ENCODE measurements around the gene LZTFL1.

Gene LZTFL1

GRCh38 chr3:45819543-45819942, 22.4 kb downstream of the LZTFL1 start:
- Histone ChIP-seq H3K4me3 (ENCODE audit: low read length) (no peak overlapping the region), H3K4me1 (ENCODE audit: control insufficient read depth, low read length) (no peaks in the 10 kb centered on the region)
- TF ChIP-seq EZH2phosphoT487 (IDR thresholded peaks at IDR 0.05; ENCODE audit: borderline replicate concordance, low read length) = no peak
- TF ChIP-seq, protein P1, sequence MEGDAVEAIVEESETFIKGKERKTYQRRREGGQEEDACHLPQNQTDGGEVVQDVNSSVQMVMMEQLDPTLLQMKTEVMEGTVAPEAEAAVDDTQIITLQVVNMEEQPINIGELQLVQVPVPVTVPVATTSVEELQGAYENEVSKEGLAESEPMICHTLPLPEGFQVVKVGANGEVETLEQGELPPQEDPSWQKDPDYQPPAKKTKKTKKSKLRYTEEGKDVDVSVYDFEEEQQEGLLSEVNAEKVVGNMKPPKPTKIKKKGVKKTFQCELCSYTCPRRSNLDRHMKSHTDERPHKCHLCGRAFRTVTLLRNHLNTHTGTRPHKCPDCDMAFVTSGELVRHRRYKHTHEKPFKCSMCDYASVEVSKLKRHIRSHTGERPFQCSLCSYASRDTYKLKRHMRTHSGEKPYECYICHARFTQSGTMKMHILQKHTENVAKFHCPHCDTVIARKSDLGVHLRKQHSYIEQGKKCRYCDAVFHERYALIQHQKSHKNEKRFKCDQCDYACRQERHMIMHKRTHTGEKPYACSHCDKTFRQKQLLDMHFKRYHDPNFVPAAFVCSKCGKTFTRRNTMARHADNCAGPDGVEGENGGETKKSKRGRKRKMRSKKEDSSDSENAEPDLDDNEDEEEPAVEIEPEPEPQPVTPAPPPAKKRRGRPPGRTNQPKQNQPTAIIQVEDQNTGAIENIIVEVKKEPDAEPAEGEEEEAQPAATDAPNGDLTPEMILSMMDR (IDR thresholded peaks at IDR 0.05; ENCODE audit: low read depth, low read length, poor library complexity, severe bottlenecking) = no peak

GRCh38 chr3:45817831-45818522, 23.9 kb downstream of the LZTFL1 start:
- Histone ChIP-seq H3K79me2 (ENCODE audit: control insufficient read depth, low read length) (no peaks in the 10 kb centered on the region), H3K4me1 (ENCODE audit: control insufficient read depth, low read length) (no peaks in the 10 kb centered on the region), H3K36me3 (ENCODE audit: control insufficient read depth, low read length) (no peaks in the 10 kb centered on the region), H3K4me3 (ENCODE audit: low read length) (no peak overlapping the region), H3K9me2 (replicated peaks; ENCODE audit: control insufficient read depth, low read length) (no peaks in the 10 kb centered on the region), H3F3A (ENCODE audit: control insufficient read depth, insufficient read depth) (no peaks in the 10 kb centered on the region), H3K9me3 (ENCODE audit: control insufficient read depth, insufficient read depth, low read length) (no peaks in the 10 kb centered on the region), H3K4me2 (ENCODE audit: low read length) (no peak overlapping the region), H3K27me3 (ENCODE audit: control insufficient read depth, low read length) (no peaks in the 10 kb centered on the region), H3K27ac (ENCODE audit: low read depth, low read length) (no peak overlapping the region), H4K20me1 (ENCODE audit: control insufficient read depth, insufficient read depth, low read depth, low read length) (no peaks in the 10 kb centered on the region)
- TF ChIP-seq EZH2phosphoT487 (IDR thresholded peaks at IDR 0.05; ENCODE audit: borderline replicate concordance, low read length) = no peak
- TF ChIP-seq, protein P1 (IDR thresholded peaks at IDR 0.05; ENCODE audit: low read depth, low read length, poor library complexity, severe bottlenecking) = no peak

More at GRCh38 chr3:45819543-45819942, 22.4 kb downstream of the LZTFL1 start:
- no peak overlapping the region for H3K4me2 ChIP-seq (ENCODE audit: low read length)
- H3K36me3 ChIP-seq (ENCODE audit: control insufficient read depth, low read length) = no peaks in the 10 kb centered on the region
- no peaks in the 10 kb centered on the region for H3F3A ChIP-seq (ENCODE audit: control insufficient read depth, insufficient read depth)
- no peaks in the 10 kb centered on the region for H3K79me2 ChIP-seq (ENCODE audit: control insufficient read depth, low read length)
- no peaks in the 10 kb centered on the region for H3K27me3 ChIP-seq (ENCODE audit: control insufficient read depth, low read length)
- H4K20me1 ChIP-seq (ENCODE audit: control insufficient read depth, insufficient read depth, low read depth, low read length) = no peaks in the 10 kb centered on the region
- no peak overlapping the region for H3K27ac ChIP-seq (ENCODE audit: low read depth, low read length)
- H3K9me2 ChIP-seq (replicated peaks; ENCODE audit: control insufficient read depth, low read length) = no peaks in the 10 kb centered on the region
- H3K9me3 ChIP-seq (ENCODE audit: control insufficient read depth, insufficient read depth, low read length) = no peaks in the 10 kb centered on the region

GRCh38 chr3:45816544-45816943, 25.4 kb downstream of the LZTFL1 start:
- no peaks in the 10 kb centered on the region for H3K4me1 ChIP-seq (ENCODE audit: control insufficient read depth, low read length)
- no peaks in the 10 kb centered on the region for H3K79me2 ChIP-seq (ENCODE audit: control insufficient read depth, low read length)
- no peaks in the 10 kb centered on the region for H3K27me3 ChIP-seq (ENCODE audit: control insufficient read depth, low read length)
- H3F3A ChIP-seq (ENCODE audit: control insufficient read depth, insufficient read depth) = no peaks in the 10 kb centered on the region
- no peaks in the 10 kb centered on the region for H3K9me2 ChIP-seq (replicated peaks; ENCODE audit: control insufficient read depth, low read length)
- no peaks in the 10 kb centered on the region for H3K36me3 ChIP-seq (ENCODE audit: control insufficient read depth, low read length)
- H3K4me2 ChIP-seq (ENCODE audit: low read length) = no peak overlapping the region
- no peak overlapping the region for H3K4me3 ChIP-seq (ENCODE audit: low read length)
- no peak overlapping the region for H3K27ac ChIP-seq (ENCODE audit: low read depth, low read length)
- TF ChIP-seq, protein P1 (IDR thresholded peaks at IDR 0.05; ENCODE audit: low read depth, low read length, poor library complexity, severe bottlenecking) = no peak
- no peak for TF ChIP-seq EZH2phosphoT487 (IDR thresholded peaks at IDR 0.05; ENCODE audit: borderline replicate concordance, low read length)
- H4K20me1 ChIP-seq (ENCODE audit: control insufficient read depth, insufficient read depth, low read depth, low read length) = no peaks in the 10 kb centered on the region
- no peaks in the 10 kb centered on the region for H3K9me3 ChIP-seq (ENCODE audit: control insufficient read depth, insufficient read depth, low read length)

Data from DOHH2 (cell line).